Pancreas (tissue), 10 donors: ENCODE data around the gene UBE3D. TPM values are rescaled to one million over a fixed set of nuclear protein-coding genes. Genes with fewer than 3 reads are reported as not detected.

Experiments used
- ATAC-seq, 4 donors: fragments of 200-7000 bp; cut with Tn5 transposase; one replicate each; pipeline versions ENCODE4 v1.8.0 to v1.9.1; 2020; ENCODE audit warnings: mild to moderate bottlenecking in 4 of 4, moderate library complexity in 4 of 4
- DNase-seq, 6 donors: peaks; one replicate each; pipeline ENCODE4 v3.0.0-alpha.2; 2020
- FAIRE-seq: peaks from 2 replicates; lab custom pipeline; 2012; peaks lifted over from hg19 to GRCh38; lab: Jason Lieb, UNC
- H3K27ac ChIP-seq, 4 donors: fragments of 200-600 bp; sonication (generic); 1 replicate in 3 of 4; 2 replicates in 1 of 4; pipeline versions ENCODE4 v1.5.0 to v1.8.0; 2020
- H3K27me3 ChIP-seq, 4 donors: fragments of 200-600 bp; one replicate each; pipeline ENCODE4 v1.8.0; 2021
- H3K36me3 ChIP-seq, 3 donors: fragments of 200-600 bp; sonication (generic) in 1 of 3; one replicate each; pipeline versions ENCODE4 v1.5.0 to v1.8.0; 2020 to 2021
- H3K4me1 ChIP-seq, 3 donors: fragments of 200-600 bp; one replicate each; pipeline ENCODE4 v1.8.0; 2021
- H3K4me3 ChIP-seq, 4 donors: fragments of 200-600 bp; sonication (generic) in 2 of 4; one replicate each; pipeline versions ENCODE4 v1.5.0 to v1.8.0; 2020 to 2021
- H3K9me3 ChIP-seq, 4 donors: fragments of 200-600 bp; one replicate each; pipeline ENCODE4 v1.8.0; 2021
- CTCF ChIP-seq, 4 donors: fragments of 200-600 bp; sonication (generic) in 3 of 4; IDR thresholded peaks; one replicate each; pipeline versions ENCODE4 v1.5.0 to v1.8.0; 2021; ENCODE audit warnings: antibody characterized with exemption in 4 of 4
- WGBS, 2 donors: extraction: QIAGEN DNeasy Blood & Tissue Kit; methylation state at CpG; one replicate each; pipeline ENCODE4 v1.1.7; 2013; 5-methylcytosine and 5-hydroxymethylcytosine counted together
- intact Hi-C, 3 donors: fragments of 100-400 bp; cut with DNase I; formaldehyde crosslinking; loops; one replicate each; pipeline versions ENCODE4 v1.11.1 to v1.14.2; 2022
- polyA plus RNA-seq, 2 donors: library from polyadenylated mRNA; stranded (reverse); fragments of 200-250 nt; gene quantifications; one replicate each; pipeline ENCODE4 v1.2.3, GENCODE V29; 2013
- total RNA-seq, 6 donors: library from RNA; stranded (reverse); fragmentation: NEBNext Ultra II Directional in 4 of 6; extraction: Animal tissue kit (Norgen Biotek cat#: 25700) in 4 of 6; gene quantifications; one replicate each; pipeline versions ENCODE4 v1.2.1 to v1.2.4, GENCODE V29; 2021 to 2023
- donor health status: healthy with polysubstance abuse.
- donor health status: DM: no; HTN: no; CAD: no; lungs with moderate emphysema.
- donor health status: DM: no; HTN: no; CAD: no.
- donor health status: control.
- donor health status: control.
- donor health status: Bipolar disorder and iron deficiency.
- donor health status: DM: yes; HTN: yes; CAD: no.
- donor health status: DM: no; HTN: no; CAD: no.
- donor health status: DM: no; HTN: no; CAD: no.
- donor health status: DM: yes; HTN: yes; CAD: no.

The UBE3D gene
- total and polyA plus RNA-seq, 8 donors = 3.2 to 6.9 (median 4.1) TPM

GRCh38 chr6:82843291-82843885 lies 222.3 kb downstream of the UBE3D start:
- no peak overlapping the region for H3K27ac ChIP-seq
- no peaks in the 10 kb centered on the region for H3K9me3 ChIP-seq
- H3K4me1 ChIP-seq = no peaks in the 10 kb centered on the region
- FAIRE-seq (no peak), DNase-seq (no peak), ATAC-seq (no peak)
- no peaks in the 10 kb centered on the region for H3K27me3 ChIP-seq
- intact Hi-C loops = no loop called here
- TF ChIP-seq CTCF (IDR thresholded peaks at IDR 0.05) = no peak
- H3K4me3 ChIP-seq = no peak overlapping the region
- no peaks in the 10 kb centered on the region for H3K36me3 ChIP-seq

GRCh38 chr6:82842721-82843120 lies 222.9 kb downstream of the UBE3D start:
- ATAC-seq = no peak
- Histone ChIP-seq H3K36me3 (no peaks in the 10 kb centered on the region), H3K9me3 (no peaks in the 10 kb centered on the region), H3K27ac (no peak overlapping the region), H3K4me3 (no peak overlapping the region), H3K4me1 (no peaks in the 10 kb centered on the region), H3K27me3 (no peaks in the 10 kb centered on the region)
- intact Hi-C loops = no loop called here
- 62 to 74% methylated on average over 6 of the region's 6 CpGs for WGBS, 2 donors
- FAIRE-seq = no peak
- no peak for TF ChIP-seq CTCF (IDR thresholded peaks at IDR 0.05)
- no peak for DNase-seq

Other genes starting within 250 kb of the UBE3D start
- gene DOP1A, start 1.8 kb upstream of the UBE3D start, total RNA-seq = 10 to 100 TPM in 3 of 6 donors, 1 to 10 TPM in 3; 8.3 to 16.1 (median 10.5) TPM
- gene DOP1A, start 1.8 kb upstream of the UBE3D start, polyA plus RNA-seq = 10 to 100 TPM in 1 of 2 donors, 1 to 10 TPM in 1; 5.9 to 12.3 TPM
- gene PGM3, start 127.4 kb upstream of the UBE3D start, total RNA-seq = 10 to 100 TPM; 46.7 to 67.6 (median 55.5) TPM
- gene PGM3, start 127.4 kb upstream of the UBE3D start, polyA plus RNA-seq = 10 to 100 TPM; 14.2 to 21.5 TPM
- gene RWDD2A, start 127.5 kb upstream of the UBE3D start, total RNA-seq = 1 to 10 TPM; 3.3 to 5.6 (median 4.3) TPM
- gene RWDD2A, start 127.5 kb upstream of the UBE3D start, polyA plus RNA-seq = 1 to 10 TPM; 6.2 to 6.8 TPM